Stimulated activated CD4-positive, alpha-beta T cell treated with anti-CD3 and anti-CD28 coated beads, Interleukin-12 subunit alpha, Interleukin-12 subunit beta, amount 100 ng/mL, for 4 hours (primary cell): ENCODE measurements around the gene LRRC3B.

Experiments
- DNase-seq: peaks from one replicate; pipeline ENCODE4 v3.0.0-alpha.2; 2020

LRRC3B gene

GRCh38 chr3:26714485-26714884, 91.9 kb downstream of the LRRC3B start:
- DNase-seq: no peak

- no peak for DNase-seq
Observed at GRCh38 chr3:26715431-26715830, 92.9 kb downstream of the LRRC3B start.

GRCh38 chr3:26718315-26718714, 95.7 kb downstream of the LRRC3B start:
- DNase-seq: no peak

GRCh38 chr3:26719134-26719533, 96.6 kb downstream of the LRRC3B start:
- no peak for DNase-seq

GRCh38 chr3:26721047-26721446, 98.5 kb downstream of the LRRC3B start:
- no peak for DNase-seq

- no peak for DNase-seq
Observed at GRCh38 chr3:26731843-26732242, 109.3 kb downstream of the LRRC3B start.

GRCh38 chr3:26750263-26750662, 127.7 kb downstream of the LRRC3B start:
- no peak for DNase-seq

- DNase-seq: no peak
Observed at GRCh38 chr3:26752466-26752865, 129.9 kb downstream of the LRRC3B start.

- no peak for DNase-seq
Observed at GRCh38 chr3:26753095-26753494, 130.5 kb downstream of the LRRC3B start.

- no peak for DNase-seq
Observed at GRCh38 chr3:26757978-26758377, 135.4 kb downstream of the LRRC3B start.
